Occipital lobe (tissue), 2 donors: Measurements from ENCODE around the gene TXK. TPM values are rescaled to one million over a fixed set of nuclear protein-coding genes. Genes with fewer than 3 reads are reported as not detected.

Experiments
- DNase-seq: peaks from one replicate; lab custom pipeline; 2025; lab: John Stamatoyannopoulos, UW
- total RNA-seq: library from RNA; depleted of rRNA; stranded (reverse); fragments of >200 nt; gene quantifications from one replicate; pipeline ENCODE4 v1.2.3, GENCODE V29; 2014

The TXK gene
- total RNA-seq, 1 donor from 2014 or later, result 3.1 TPM

DNA sequence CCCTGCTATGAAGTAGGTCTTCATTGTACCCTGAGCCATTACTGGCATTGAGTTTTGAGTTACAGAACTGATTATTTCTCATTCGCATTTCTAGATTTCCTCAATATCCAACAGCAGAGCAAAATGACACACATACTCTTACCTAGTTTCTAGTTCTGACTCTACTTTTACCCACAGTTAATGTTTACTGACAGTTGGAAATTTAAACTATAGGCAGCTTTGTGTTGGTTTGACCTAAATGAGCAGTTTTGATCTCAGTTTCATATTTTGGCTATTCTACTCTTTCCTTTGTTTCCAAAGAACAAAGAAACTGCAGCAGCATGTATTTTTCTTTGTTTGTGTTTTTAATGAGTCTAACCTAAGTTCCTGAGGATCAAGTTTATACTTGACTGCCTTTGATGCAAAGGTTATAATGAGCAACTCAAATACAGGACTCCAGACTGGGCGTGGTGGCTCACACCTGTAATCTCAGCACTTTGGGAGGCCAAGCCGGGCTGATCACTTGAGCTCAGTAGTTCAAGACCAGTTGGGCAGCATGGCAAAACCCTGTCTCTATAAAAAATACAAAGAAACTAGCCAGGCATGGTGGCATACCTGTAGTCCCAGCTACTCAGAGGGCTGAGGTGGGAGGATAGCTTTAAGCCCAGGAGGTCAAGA, 30.4 kb downstream of the TXK start:
- no peak for DNase-seq

DNA sequence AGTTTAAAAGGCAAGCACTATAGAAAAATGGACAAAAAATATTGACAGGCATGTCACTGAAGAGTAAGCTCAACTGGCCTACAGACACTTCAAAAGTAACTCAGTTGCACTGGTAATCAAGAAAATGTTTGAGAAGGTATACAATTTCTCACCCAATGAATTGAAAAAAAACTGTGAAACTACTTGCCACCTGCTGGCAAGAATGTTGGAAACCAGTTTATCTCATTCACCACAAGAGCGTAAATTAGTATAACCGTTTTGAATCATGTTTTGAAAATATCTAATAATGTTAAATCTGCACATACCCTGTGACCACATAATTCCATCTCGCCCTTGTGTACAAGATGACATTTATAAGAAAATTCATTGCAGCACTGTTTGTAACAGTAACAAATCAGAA, 31.7 kb downstream of the TXK start:
- DNase-seq, result no peak

DNA sequence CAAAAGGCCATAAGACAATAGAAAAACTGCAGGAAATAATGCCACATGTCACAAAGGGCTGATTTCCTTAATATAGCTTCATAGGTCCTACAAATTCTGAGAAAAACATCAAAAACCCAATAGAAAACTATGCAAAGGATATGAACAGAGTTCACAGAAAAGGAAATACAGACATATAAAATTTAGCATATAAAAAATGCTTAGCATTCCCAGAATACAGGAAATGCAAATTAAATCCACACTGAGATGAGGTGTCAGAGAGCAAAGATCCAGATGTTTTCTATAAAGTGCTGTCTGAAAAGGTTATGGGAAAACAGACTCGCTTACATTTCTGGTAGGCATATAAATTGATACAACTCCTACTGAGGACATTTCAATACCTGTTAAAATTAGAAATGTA, 33.8 kb downstream of the TXK start:
- DNase-seq, result no peak

DNA sequence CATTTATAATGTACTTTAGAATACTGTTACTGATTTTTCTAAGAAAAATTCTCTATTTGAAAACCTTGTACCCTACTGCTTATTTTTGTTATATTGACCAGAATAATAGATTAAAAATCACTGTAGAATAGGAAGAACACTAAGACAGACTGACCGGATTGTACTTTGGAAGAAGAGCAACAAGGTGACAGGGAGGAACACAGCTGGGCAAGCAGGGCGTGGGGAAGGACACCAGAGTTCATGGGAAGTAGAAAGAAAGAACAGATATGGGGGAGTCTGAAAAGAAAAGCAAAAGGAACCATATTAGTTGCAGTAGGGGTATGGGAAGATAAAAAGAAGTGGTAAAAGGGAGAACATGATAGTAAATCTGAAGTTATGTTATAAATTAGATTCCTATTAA, 38.6 kb downstream of the TXK start:
- DNase-seq, result no peak

DNA sequence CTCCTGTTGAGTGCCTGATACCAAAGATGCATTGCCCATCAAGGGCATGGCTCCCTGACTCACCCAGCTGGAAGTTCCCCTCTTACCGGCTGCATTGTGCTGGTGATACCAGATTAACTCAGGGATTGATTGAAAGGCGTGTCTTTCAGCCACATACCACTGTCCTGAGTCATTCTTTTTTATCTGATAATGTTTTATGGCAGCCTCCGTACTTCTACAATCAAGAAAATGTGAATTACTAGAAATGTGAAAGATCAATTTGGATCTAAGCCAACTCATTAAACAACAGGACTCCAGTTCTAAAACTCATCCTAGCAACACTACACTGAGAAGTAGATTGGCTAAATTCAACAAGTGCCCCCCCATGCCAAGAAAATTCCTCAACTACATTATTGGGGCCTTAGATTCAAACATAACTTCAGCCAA, 40.0 kb downstream of the TXK start:
- DNase-seq, result no peak

DNA sequence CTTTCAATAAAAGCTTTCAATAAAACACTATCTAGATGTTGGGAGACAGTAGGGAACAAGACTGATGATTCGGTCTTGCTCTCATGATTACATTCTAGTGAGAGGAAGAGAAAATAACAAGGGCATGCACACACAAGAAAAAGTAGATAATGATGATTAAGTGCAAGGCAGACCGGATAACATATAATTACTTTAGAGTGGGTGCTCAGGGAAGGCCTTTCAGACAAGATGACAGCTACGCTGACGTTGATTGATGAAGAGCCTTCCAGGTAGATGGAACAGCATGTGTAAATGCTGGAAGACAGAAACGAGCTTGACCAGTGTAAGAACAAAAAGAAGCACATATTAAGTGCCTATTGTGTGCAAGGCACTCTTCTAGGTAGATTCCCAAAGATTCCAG, 43.4 kb downstream of the TXK start:
- no peak for DNase-seq

DNA sequence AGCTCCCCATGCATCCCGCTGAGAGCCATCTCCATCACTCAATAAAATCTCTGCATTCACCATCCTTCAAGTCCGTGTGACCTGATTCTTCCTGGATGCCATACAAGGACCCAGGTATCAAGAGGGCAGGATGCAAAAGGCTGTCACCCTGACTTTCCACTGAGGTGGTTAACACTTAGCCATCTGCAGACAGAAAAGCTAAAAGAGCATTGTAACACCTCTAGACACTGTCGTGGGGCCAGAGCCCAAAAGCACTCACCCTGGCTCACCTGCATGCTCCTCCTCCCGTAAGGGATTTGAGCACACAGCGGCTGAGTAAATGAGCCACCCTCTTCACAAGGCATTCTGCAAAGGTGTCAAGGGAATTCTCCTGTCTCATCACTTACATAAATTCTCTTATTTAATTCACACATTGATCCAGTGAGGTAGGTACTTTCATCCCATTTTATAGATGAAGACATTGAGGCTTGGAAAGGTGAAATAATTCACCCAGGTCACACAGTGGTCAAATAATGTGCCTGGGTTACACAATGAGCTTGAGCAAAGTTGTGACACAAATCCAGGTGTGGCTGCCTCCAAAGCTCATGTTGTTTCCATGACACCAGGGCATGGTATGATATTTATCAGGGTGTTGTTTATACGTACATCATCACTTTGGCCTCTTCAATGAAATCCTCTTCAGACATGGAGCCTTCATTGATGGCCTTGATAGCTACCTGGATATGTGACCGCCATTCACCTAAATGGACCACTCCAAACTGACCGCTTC, 48.0 kb downstream of the TXK start:
- no peak for DNase-seq

DNA sequence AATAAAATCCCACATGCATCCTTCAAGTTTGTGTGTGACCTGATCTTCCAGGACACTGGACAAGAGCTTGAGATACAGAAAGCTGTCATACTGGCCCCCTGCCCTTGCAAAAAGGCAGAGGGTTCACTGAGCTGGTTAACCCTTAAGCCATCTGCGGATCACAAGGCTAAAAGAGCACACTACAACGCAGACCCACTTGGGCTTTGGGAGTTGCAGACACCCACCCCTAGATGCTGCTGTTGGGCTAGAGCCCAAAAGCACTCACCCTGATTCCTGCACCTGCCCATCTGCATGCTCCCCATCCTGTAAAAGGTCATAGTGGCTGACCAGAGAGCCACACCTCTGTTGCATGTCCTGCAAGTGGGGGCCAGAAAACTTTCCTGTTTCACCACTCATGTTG, 51.1 kb downstream of the TXK start:
- DNase-seq, result no peak

DNA sequence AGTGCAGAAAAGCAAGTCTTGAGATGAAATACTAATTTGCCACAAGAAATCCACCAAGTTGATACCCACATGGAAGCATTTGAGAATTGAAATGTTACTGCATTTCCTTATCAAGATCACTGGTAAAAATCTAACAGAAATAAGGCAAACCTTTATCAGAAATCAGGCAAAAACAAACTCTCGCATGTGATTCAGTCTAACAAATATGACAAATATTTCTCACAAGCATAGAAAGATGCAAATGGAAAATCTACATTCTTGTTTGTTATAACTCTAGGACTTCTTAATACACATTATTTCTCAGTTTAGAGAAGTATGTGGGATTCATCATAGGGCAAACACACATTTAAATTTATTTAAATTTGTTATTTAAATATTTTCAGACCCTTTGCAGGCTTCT, 52.9 kb downstream of the TXK start:
- no peak for DNase-seq

DNA sequence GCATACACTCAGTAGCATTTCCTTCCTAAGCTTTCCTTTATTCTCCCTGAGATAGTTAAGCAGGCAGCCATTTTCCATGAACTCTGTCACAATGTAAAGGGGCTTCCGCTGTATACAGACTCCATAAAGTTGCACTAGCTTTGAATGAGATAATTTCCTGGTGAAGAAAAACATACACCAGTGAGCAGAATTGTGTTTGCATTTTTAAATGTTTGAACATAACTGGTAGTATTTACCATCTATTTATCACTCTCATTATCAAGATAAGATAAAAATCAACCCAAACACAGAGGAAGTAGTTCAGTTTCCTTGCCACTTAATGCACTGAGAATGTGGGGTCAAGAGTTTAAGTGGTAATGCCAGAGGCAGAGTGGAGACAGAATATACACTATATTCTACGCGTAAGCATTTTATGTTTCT, 54.1 kb downstream of the TXK start:
- DNase-seq, result no peak

DNA sequence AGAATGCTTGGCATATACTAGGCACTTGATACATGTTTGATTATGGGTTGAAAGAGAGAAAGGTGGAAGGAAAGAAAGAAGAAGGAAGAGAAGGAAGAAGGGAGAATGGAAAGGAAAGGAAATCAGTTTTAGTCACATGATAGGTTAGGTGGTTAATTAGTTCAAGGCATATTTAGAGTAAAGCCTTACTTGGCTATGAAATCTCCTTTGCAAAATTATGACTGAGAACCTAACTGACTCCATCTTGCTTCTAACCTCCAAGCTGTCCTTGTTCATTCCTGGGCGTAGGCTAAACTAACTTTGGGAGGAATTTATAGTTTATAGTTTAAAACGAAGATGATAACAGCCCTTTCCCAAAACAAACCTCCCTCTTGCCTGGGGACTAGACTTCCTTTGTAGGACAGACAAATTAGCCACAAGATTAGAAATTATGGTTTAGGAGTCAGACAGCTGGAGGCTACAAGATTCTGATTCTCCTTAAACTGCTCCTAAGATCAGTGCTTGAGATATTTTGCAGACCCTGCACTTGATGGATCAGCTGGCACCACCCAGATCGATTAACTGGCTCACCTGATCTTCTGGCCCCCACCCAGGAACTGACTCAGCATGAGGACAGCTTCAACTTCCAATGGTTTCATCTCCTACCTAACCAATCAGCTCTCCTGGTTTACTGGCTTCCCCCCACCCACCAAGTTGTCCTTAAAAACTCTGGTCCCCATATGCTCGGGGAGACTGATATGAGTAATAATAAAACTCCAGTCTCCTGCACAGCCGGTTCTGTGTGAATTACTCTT, 55.0 kb downstream of the TXK start:
- no peak for DNase-seq

DNA sequence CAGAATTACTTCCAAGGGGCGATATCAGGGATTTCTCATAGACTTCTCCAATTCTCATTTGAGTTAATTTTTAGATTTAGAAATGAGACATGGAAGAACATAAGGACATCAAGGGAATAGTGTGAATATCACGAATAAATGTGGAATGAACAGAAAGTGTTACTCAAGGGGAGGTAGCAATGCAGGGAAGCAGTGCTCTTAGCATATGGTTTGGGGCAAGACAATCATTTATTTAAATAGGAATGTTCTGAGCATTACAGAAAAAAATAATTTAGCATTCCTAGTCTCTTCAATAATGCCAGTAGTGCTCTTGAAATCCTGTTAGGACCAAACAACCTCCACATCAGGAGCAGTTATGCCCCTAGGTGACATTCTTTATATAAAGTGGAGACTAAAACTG, 55.6 kb downstream of the TXK start:
- DNase-seq, result no peak

DNA sequence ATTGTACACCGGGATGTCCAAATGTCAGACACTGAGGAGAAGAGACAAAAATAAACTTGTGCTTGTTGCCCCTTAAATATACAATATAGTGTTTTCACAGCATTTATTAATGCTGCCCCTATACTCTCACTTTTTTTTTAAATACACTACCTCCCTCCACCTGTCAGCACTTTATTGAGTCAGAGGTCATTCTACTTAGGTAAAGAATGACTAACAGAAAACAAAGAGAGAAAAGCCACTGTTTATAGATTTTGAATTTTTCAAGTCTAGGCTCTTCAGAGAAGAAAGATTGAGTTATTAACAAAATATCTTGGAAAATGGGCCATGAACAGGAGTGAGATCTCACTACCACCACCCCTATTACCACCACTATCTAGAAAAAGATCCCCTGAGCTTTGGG, 59.4 kb downstream of the TXK start:
- no peak for DNase-seq

DNA sequence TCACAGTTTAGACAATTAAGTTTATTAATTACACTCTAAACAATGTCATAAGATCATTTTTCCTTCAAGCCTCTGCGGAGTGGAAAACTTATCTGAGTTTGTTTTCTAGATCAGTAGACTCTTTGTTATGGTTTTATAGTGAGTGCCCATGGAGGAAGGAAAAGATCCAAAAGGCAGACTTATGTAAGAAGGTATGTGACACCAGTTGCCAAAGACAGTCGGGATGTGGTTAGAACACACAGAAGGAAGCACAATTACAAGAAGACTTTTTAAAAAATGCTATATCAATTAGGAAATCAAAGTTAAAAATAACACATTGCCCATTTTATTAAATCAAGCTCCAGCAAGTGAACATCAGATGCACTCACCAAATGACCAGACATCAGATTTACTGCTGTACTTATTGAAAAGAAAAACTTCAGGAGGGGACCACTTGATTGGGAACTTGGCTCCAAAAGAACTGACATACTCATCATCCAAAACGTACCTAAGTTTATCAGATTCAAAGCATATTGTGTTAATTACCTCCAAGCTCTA, 60.4 kb downstream of the TXK start:
- no peak for DNase-seq

DNA sequence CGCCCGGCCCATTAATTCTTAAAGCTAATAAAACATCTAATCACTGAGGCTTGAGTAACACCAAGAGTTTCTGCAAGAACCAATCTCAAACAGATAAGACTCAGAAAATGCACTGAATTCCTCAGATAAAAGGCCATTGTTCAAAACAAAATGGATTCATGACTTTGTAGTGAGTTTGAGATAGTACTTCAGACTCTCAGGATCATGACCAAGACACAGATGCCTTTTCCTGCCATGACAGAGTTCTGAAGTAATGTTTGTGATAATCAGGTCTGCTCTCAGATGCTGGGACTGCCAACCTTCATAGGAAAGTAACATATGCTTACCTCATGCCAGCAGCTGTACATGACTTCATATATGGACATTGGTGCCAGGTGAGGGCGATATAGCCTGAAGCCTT, 62.9 kb downstream of the TXK start:
- DNase-seq, result no peak

DNA sequence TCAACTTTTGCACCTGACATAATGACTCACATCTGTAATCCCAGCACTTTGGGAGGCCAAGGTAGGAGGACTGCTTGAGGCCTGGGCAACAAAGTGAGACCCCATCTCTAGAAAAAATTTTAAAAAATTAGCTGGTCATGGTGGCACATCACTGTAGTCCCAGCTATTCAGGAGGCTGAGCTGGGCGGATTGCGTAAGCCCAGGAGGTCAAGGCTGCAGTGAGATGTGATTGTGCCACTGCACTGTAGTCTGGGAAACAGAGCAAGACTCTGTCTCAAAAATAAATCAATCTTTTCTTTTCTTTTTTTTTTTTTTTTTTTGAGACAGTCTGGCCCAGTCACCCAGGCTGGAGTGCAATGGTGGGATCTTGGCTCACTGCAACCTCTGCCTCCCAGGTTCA, 65.0 kb downstream of the TXK start:
- DNase-seq, result no peak

DNA sequence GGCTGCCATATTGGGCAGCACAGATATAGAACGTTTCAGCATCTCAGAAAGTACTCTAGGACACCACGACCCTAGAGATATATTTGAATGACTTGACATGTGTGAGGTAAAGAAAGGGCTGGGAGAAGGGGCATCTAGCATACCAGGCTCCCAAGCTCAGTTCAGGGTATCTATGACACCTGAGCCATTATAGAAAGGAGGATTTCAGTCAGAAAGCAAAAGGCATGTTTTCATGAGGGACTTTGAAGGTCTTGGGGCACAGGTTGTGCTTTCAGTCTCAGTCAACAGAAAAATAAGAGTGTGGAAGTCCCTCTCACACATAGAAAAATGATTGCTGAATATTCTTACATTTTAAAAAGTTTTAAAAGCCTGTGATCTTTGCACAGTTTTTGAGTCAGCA, 65.9 kb downstream of the TXK start:
- no peak for DNase-seq

DNA sequence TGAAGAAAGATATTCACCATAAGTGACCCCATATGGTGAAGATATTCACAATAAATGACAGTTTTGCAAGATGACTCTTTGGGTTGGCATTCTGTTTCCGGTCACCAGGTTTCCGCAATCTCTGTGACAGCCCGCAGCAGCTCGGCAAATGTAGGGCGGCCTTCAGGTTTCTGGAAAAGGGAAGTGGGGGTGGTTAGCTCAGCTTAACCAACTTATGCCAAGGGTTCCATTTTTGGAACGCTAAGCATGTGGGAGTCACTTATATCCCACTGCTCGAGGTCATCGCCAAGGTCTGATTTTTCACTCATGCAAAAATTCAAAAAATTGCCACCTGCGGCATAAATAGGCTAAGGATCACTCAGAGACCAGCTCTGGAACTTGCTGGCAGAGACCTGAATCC, 66.5 kb downstream of the TXK start:
- no peak for DNase-seq

DNA sequence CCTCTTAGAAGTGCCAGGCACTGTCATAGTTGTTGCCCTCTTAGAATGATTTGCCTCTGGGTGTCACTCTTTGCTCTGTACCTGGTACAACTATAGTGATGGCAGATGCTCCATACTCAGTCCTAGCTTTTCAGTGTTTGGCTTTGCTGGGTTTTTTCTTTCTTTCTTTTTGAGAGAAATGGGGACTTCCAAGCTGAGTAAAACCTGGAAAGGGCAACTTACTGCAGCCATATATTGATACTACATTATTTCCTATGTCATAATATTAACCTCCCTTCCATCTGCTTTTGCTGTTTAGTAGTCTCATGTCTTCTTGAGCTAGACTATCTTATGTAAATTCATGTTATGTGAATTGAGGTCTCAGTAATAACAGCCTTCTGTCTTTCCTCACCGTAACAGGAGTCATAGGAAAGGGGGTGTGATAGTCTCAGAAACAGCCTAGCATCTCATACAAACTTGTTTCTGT, 68.4 kb downstream of the TXK start:
- DNase-seq, result no peak

DNA sequence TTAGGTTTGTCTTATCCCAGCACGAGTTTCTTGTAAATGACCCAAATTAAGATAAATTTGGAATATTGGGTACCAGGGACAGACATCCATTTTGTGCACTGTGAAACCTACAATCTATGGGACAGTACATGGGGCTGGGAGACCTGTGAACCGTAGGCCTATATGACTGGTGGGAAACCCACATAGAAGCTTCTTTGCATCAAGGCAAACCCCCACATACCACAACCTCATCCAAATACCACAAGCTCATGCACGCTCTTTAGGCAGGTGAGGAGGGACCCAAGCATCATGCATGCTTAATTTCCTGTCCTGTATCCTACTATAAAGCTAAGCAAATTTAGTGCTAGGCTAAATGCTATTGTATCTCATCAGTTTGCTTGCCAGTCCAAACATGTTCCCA, 69.7 kb downstream of the TXK start:
- no peak for DNase-seq

DNA sequence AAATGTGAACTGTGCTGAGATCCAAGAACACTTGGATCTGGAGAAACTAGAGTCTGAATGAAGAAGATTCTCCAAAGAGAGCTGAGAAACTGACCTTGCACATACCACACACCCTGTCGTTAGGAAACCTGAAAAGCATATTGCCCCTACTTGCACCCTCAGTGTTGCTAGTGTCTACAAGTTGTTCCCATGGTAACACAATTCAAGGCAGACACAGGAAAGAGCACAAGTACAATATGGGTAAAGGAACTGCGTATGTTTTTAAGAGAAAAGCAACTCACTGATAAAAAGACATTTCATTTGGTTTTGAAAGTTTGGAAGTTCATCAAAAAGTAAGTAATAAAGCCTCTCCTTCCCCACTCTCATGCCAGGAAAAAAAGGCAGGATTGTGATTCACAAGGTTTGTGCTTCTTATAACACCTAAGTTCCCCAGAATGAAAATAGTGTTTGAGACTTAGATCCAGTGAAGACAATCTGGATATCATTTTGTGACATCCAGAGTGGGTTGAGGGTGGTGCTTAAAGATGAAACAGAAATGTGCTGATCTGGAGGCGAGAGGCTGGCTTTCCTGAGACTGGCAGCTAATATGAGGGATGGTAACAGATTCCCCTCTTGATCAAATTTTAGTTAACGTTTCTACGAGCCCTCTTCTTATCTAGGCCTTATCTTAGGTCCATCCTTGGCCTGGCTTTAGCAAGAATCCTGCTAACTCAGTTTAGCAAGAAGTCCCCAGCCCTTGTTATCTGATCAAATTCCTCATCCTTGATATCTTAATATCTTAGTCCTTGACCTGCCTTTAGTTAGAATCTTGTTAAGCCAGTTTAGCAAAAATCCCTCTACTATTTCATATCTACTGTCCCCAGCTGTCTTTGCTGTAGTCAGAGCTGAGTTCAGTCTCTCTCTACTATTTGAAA, 75.2 kb downstream of the TXK start:
- no peak for DNase-seq
